Mesothelial cell of epicardium (in vitro differentiated cells): ENCODE results near the gene YTHDF1. TPM values are rescaled to one million over a fixed set of nuclear protein-coding genes. Genes with fewer than 3 reads are reported as not detected.

ENCODE experiments used
- DNase-seq, 2 experiments: peaks; one replicate each; pipeline ENCODE4 v3.0.0; 2021; ENCODE audit warnings: low spot score in 2 of 2; ENCODE audit not compliant: unreplicated experiment in 2 of 2
- H3K27ac Mint-ChIP-seq: 2 replicates; pipeline ENCODE4 v1.8.0; 2021; ENCODE audit warnings: mixed read lengths
- H3K27me3 Mint-ChIP-seq: 2 replicates; pipeline ENCODE4 v1.8.0; 2021; ENCODE audit warnings: low read depth, mixed read lengths
- H3K36me3 Mint-ChIP-seq: 2 replicates; pipeline ENCODE4 v1.8.0; 2021; ENCODE audit warnings: mixed read lengths
- H3K4me1 Mint-ChIP-seq: 2 replicates; pipeline ENCODE4 v1.8.0; 2021; ENCODE audit warnings: mixed read lengths
- H3K4me3 Mint-ChIP-seq: 2 replicates; pipeline ENCODE4 v1.8.0; 2021; ENCODE audit warnings: mild to moderate bottlenecking, moderate library complexity, mixed read lengths
- H3K9me3 Mint-ChIP-seq: 2 replicates; pipeline ENCODE4 v1.8.0; 2021; ENCODE audit warnings: mixed read lengths
- total RNA-seq: library from RNA; stranded (reverse); gene quantifications from 3 replicates; pipeline ENCODE4 v1.2.1, GENCODE V29; 2021
- TF ChIP-seq, protein P1 (sequence below): fragments of 200-600 bp; sonication (generic); IDR thresholded peaks from one replicate; pipeline ENCODE4 v1.5.0; 2021; ENCODE audit warnings: antibody characterized with exemption; ENCODE audit not compliant: unreplicated experiment

Gene YTHDF1
- total RNA-seq, 1 donor from 2014 or later = 49.3 TPM

DNA sequence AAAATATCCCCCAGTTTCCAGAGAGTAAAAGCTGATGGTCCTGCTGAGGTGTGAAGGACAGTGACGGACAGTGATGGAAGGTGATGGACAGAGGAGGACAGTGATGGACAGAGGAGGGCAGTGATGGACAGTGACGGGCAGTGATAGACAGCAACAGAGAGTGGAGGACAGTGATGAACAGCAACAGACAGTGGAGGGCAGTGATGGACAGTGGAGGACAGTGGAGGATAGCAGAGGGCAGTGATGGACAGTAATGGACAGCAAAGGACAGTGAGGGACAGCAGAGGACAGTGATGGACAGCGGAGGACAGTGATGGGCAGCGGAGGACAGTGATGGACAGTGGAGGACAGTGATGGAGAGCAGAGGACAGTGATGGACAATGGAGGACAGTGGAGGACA lies 41.0 kb upstream of the YTHDF1 start:
- DNase-seq = no peak
- H3K27me3 Mint-ChIP-seq = peaks cover 29% of the 10 kb centered on the region
- no peaks in the 10 kb centered on the region for H3K9me3 Mint-ChIP-seq
- peak overlapping the region; percentile 13 for H3K4me3 Mint-ChIP-seq
- TF ChIP-seq, protein P1, sequence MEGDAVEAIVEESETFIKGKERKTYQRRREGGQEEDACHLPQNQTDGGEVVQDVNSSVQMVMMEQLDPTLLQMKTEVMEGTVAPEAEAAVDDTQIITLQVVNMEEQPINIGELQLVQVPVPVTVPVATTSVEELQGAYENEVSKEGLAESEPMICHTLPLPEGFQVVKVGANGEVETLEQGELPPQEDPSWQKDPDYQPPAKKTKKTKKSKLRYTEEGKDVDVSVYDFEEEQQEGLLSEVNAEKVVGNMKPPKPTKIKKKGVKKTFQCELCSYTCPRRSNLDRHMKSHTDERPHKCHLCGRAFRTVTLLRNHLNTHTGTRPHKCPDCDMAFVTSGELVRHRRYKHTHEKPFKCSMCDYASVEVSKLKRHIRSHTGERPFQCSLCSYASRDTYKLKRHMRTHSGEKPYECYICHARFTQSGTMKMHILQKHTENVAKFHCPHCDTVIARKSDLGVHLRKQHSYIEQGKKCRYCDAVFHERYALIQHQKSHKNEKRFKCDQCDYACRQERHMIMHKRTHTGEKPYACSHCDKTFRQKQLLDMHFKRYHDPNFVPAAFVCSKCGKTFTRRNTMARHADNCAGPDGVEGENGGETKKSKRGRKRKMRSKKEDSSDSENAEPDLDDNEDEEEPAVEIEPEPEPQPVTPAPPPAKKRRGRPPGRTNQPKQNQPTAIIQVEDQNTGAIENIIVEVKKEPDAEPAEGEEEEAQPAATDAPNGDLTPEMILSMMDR = no peak
- no peaks in the 10 kb centered on the region for H3K36me3 Mint-ChIP-seq
- H3K4me1 Mint-ChIP-seq = peaks cover 74% of the 10 kb centered on the region
- no peak overlapping the region for H3K27ac Mint-ChIP-seq

DNA sequence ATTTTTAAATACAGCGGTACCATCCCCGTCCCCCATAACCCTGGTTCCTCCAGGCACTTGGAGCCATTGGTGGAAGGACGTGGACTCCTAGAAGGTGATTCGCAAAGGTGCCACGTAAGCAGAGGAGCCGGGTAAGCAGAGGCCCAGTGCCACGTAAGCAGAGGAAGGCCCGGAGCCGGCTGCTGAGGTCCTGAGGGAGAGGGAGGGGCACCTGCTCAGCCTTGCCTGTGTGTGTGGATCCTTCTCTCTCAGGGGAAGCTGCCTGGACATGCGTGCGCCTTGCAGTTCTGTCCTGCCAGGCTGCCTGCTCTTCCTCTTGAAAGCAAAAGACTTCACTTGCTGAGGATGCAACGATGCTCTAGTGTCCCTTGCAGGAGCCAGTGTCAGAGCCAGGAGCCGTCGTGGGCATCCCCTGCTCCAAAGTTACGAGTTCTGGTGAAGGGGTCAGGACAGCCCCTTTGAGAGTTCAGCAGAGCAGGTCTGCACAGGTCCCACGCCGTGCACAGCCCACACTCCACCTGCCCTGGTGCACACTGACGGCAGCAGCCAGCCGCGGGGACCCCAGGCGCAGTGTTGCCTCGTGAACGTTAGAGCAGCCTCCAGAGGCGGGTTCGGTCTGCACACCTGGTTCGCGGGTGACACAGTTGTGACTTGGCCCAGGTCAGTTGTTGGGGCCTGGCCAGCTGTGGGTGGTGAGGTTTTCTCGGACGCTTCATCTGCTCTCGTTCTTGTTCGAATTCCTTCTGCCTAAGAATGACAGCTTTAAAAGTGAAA lies 40.2 kb upstream of the YTHDF1 start:
- no peak for DNase-seq
- Mint-ChIP-seq H3K4me3 (peak overlapping the region; percentile 20), H3K9me3 (no peaks in the 10 kb centered on the region), H3K27me3 (peaks cover 34% of the 10 kb centered on the region), H3K36me3 (no peaks in the 10 kb centered on the region), H3K27ac (no peak overlapping the region), H3K4me1 (peaks cover 66% of the 10 kb centered on the region)
- TF ChIP-seq, protein P1 = no peak

DNA sequence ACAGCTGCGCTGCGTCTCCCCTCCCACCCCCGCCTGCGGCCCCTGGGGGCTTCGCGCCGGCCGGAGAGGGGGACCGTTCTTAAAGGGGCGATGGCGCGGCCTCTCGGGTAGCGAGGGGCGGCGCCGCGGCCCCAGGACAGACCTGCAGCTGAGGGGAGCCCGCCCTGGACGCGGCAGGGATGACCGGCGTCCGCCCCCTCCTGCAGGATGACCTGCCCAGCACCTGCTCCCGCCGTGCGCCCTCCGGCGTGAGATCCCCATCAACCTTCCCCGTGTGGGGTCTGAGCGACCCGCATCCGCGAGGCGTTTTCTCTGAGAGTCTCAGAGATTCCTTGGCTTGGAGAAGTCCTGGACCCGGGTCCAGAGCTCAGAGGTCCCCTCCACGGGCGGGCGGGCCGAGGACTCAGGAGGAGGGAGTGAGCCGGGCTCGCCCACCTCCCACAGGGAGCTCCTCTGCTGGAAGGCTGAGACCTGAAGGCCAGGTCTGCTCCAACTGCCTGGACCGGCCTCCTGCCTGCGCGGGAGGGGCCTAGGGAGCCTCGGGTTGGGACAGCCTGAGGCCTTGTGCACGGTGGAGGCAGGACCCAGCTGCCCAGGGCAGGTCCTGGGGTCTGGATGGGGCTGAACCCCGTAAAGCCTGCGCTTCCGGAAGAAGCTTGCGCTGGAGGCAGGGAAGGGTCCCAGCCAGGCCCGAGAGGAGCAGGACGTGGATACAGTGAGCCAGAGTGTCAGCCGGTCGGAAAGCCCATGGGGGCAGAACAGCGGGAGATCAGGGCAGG lies 38.9 kb upstream of the YTHDF1 start:
- no peak for DNase-seq
- H3K36me3 Mint-ChIP-seq = no peaks in the 10 kb centered on the region
- peak overlapping the region; percentile 70 for H3K4me3 Mint-ChIP-seq
- TF ChIP-seq, protein P1 = no peak
- no peaks in the 10 kb centered on the region for H3K9me3 Mint-ChIP-seq
- peaks cover 53% of the 10 kb centered on the region for H3K4me1 Mint-ChIP-seq
- peaks cover 39% of the 10 kb centered on the region for H3K27me3 Mint-ChIP-seq
- peak overlapping the region; percentile 39 for H3K27ac Mint-ChIP-seq

DNA sequence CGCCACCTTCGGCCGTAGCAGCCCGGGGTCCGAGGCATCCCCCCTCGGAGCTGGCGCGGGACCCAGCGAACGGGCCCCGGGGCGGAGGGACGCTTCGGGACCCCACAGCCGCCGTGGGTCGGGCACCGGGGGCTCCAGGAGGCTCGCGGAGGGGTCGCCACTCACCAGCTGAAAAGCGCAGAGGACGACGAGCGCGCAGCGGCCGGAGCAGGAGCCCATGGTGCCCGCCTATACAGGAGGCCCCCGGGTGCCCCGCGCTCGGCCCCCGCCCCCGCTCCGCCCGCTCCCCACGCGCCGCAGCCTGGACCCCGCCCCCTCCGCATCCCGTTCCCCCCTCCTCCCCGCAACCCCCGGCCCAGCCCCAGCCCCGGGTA lies 38.3 kb upstream of the YTHDF1 start, which contains the start of gene NKAIN4:
NKAIN4 (minus strand) TSS at position 232 of the 374 bp plus-strand sequence; CDS start at position 219, 13 bp downstream.
- no peak for DNase-seq
- Mint-ChIP-seq H3K9me3 (no peaks in the 10 kb centered on the region), H3K27me3 (peaks cover 39% of the 10 kb centered on the region), H3K4me1 (peaks cover 47% of the 10 kb centered on the region), H3K27ac (peak within 1 kb of the TSS; percentile 39), H3K4me3 (peak within 1 kb of the TSS; percentile 70), H3K36me3 (no peaks in the 10 kb centered on the region)
- TF ChIP-seq, protein P1 = no peak

DNA sequence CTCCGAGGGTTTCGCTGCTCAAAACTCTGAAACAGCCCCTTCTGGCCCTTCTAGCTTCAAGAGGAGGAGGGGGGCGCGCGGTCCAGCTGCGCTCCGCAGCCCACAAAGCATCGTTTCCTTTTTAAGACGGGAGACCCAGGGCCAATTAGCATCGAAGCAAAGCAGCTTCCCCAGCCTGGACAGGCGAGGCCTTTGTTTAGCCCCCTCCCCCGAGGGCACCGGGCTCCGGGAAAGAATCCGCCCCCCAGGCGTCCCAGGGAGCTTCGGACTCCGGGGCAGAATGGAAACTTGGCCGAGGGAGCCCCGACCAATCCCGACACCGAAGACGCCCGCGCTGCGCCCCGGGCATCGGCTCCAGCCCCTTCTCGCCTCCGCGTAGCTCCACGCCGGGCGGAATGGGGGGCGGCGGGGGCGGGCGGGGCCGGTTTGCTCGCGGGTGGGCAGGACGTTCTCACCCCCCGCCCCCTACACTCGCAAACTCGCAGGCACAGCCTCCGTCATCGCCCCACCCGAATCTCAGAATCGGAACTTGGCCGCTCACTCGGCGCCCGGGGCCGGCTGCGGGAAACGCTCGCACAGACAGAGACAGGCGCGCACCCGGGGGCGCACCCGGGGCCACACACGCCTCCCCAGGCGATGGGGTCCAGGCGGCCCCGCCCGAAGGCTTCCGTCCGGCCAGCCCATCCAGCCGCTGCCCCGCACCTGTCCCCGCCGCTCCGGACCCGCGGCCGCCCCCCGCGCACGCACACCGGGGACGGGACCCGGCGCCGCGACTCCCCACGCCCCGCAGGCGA lies 37.7 kb upstream of the YTHDF1 start:
- no peaks in the 10 kb centered on the region for H3K36me3 Mint-ChIP-seq
- H3K9me3 Mint-ChIP-seq = no peaks in the 10 kb centered on the region
- H3K27ac Mint-ChIP-seq = no peak overlapping the region
- DNase-seq = no peak
- peak overlapping the region; percentile 59 for H3K4me3 Mint-ChIP-seq
- TF ChIP-seq, protein P1 = no peak
- peaks cover 39% of the 10 kb centered on the region for H3K27me3 Mint-ChIP-seq
- peaks cover 42% of the 10 kb centered on the region for H3K4me1 Mint-ChIP-seq
